GM18519 (cell line): ENCODE measurements around the gene TH.

ENCODE experiments used
- ATAC-seq: cut with Tn5 transposase; IDR thresholded peaks from one replicate; pipeline ENCODE4 v1.9.1; 2021; ENCODE audit warnings: mild to moderate bottlenecking, moderate library complexity; ENCODE audit not compliant: unreplicated experiment, low FRiP score

The TH gene

GRCh38 chr11:2143799-2144543 is 27.6 kb downstream of the TH start:
- no peak for ATAC-seq

DNA sequence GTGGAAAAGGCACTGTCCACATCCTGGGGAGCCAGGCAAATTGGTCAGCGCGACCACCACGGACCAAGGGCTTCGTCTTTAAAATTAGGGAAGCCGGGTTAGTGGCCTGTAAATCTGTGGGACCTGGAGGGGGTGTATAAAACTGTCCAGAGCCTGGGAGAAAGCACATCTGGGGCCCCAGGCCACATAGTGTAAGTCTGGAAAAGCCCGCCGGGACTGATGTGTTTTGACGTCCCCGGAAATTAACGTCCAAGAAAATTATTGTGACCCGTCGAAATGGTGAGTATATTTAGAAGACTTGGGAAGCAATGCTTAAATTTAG is 28.2 kb downstream of the TH start:
- no peak for ATAC-seq

DNA sequence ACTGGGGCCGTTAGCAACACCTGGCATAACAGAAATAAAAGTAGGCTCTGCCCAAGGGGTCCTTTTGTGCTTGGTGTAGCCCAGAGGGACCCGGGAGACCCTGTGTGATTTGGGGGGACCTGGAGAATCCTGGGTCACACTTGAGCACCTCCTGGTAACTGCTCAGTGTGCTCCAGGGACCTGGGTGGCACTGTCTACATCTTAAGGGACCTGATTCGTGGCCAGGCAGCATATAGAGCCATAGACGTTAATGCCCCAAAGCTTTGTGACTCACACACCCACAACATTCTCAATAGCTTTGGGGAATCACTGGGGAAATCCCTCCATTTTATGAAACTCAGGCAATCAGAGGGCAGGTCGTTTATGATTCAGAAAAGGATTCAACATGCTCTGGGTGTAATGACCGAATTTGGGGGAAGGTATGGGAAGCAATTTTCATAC is 28.8 kb downstream of the TH start:
- no peak for ATAC-seq

DNA sequence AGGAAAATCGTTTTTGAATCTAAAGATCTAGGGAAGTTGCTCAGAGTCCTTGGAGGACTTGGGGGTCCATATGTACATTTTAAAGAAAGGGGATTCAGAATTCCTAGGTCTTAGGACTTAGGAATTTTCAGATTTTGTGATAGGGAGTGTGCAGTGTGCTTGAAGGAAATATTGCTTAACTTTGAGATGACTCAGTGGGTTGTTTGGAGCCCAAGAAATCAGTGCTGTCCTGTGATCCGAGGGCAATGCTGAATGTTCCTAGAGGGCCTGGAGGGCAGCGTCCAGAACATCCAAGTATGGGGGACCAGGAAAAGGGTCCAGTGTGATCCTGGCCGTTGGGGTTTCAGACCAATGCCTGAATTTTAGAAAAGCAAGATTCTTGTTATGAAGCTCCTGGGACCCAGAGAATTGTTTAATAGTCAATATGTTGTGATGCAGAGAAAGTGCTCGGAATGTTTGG is 29.3 kb downstream of the TH start:
- ATAC-seq, result no peak

DNA sequence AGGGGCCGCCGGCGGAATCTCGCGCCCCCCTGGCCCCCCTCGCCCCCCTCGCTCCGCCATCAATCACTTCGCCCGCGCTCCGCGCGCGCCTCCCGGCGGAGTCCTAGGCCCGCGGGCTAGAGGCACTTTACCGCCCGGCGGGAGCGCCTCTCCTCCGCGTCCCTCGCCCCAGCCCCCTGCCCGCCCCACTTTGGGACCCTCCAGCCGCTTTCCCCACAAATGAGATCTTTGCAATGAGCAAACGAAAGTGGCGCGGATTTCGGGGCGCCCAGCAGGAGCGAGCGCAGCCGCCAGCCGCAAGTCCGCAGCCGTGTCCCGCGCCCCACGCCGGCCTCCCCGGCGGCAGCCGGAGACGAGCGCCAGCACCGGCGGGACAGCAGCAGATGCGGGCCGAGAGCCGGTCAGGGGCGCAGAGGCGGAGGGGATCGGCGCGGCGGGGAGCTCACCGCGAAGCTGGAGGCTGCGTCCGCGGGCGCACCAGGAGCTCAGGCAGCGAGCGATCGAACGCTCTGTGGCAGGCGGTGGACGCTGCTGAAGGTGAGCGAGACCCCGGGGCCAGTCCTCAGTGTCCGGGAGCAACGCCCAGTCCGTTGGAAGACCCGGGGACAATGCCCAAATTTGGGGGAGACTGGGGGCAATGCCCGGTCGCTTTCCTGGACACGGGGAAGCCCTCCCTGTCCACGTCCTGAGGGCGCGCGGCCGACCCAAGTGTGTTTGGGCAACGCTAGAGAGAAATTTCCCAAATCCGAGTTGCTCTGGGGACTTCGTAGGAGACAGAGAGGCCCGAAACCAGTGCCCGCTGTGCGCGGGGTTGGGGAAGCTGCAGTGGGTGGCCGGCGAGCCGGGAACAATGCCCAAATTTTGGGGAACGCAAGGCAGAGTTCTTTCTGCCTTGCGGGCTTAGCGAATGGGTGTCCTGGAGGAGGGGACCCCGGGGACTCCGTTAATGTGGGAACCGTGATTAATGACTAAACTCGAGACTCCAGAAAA is 30.9 kb downstream of the TH start:
- no peak for ATAC-seq

GRCh38 chr11:2139621-2140337 is 31.8 kb downstream of the TH start:
- ATAC-seq, result no peak

GRCh38 chr11:2139123-2139521 is 32.5 kb downstream of the TH start, which contains the start of gene IGF2:
Gene IGF2 (minus strand): TSS chr11:2139389. CDS start chr11:2135523, 3,866 bp downstream.
- ATAC-seq, result no peak

- no peak for ATAC-seq
Observed at GRCh38 chr11:2138431-2139122, 33.0 kb downstream of the TH start.

GRCh38 chr11:2138068-2138430 is 33.6 kb downstream of the TH start:
- ATAC-seq, result no peak

GRCh38 chr11:2137202-2138067 is 34.2 kb downstream of the TH start:
- no peak for ATAC-seq

DNA sequence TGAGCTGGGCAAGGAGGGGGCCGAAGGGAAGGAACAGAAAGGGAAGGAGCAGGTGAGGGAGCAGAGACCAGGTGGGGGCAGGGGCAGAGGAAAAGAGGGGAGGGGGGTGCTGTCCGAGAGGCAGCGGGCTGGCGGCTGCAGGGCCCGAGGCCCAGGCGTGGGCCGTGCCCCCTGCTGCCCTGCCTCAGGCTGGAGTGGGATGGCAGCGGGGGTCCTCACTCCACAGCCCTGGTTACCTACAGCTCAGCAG is 34.7 kb downstream of the TH start:
- ATAC-seq, result no peak

- ATAC-seq, result no peak
Observed at GRCh38 chr11:2136209-2136951, 35.2 kb downstream of the TH start.

GRCh38 chr11:2135648-2136201 is 35.9 kb downstream of the TH start:
- ATAC-seq, result no peak

DNA sequence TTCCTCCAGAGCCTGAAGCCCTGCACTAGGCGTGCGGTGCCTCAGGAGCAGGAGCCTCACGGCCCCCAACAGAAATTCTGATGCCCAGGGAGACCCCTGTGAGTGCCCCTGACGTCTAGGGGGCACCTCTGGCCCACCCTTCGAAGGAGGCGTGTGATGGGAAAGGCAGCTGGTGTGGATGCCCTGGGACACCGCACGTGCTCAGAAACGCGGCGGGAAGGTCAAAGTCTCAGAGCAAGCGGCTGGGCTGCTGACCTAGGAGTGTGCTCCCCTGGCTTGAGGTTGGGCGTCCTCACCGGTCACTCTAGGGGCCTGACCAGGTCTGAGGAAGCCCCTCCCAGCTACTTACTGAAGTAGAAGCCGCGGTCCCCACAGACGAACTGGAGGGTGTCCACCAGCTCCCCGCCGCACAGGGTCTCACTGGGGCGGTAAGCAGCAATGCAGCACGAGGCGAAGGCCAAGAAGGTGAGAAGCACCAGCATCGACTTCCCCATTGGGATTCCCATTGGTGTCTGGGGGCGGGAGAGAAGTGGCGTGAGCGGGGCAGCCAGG is 36.5 kb downstream of the TH start:
- ATAC-seq, result no peak

- no peak for ATAC-seq
Observed at GRCh38 chr11:2134022-2135010, 37.3 kb downstream of the TH start.

DNA sequence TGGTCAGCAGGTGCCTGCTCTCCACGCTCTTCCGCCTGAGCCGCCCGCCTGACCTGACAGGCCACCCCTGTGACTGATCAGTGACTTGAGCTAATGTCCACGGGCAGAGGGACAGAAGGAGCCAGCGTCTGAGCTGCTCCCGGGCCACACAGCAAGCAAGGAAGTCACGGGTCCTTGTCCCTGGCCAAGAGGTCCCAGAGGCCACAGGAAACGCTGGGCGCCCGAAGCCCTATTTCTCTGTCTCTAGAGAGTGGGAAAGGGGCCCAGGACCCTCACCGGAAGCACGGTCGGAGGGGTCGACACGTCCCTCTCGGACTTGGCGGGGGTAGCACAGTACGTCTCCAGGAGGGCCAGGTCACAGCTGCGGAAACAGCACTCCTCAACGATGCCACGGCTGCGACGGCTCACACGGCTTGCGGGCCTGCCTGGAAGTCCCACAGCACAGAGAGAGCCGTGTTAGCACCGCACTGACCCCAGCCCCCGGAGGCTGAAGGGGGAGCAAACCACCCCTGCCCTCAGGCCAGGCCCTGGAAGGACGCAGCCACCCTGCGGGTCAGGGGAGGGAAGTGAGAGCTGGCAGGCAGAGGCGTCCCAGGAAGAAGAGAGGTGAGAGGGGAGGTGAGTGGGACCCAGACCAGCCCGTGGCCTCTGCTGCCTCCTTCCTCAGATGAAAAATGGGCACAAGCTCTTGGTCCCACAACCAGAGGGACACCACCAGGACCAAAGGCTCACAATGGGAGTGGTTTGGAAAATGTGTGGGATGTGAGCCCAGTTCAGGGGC is 38.2 kb downstream of the TH start:
- ATAC-seq, result no peak

- no peak for ATAC-seq
Observed at GRCh38 chr11:2132874-2133240, 38.8 kb downstream of the TH start.
